HepG2 (cell line): ENCODE results near the gene RIPK1. TPM values are rescaled to one million over a fixed set of nuclear protein-coding genes. Genes with fewer than 3 reads are reported as not detected.

Experiments
- ARNT ChIP-seq: fragments of 450-650 bp; IDR thresholded peaks from 2 replicates; pipeline ENCODE4 v1.6.1; 2017
- ASH2L ChIP-seq: fragments of 300-600, 200-600 bp; sonication (generic); IDR thresholded peaks from 2 replicates; pipeline ENCODE4 v1.7.0; 2017; ENCODE audit warnings: low read depth, mild to moderate bottlenecking, moderate library complexity, mixed read lengths, low read length; ENCODE audit not compliant: insufficient read length
- BCL6 ChIP-seq: IDR thresholded peaks from 2 replicates; pipeline ENCODE4 v1.6.1; 2016; ENCODE audit warnings: missing genetic modification reagents, missing compliant biosample characterization
- CREB3 ChIP-seq: sonication (generic); formaldehyde crosslinking; IDR thresholded peaks from 2 replicates; pipeline ENCODE4 v1.5.0; 2020; ENCODE audit warnings: missing genetic modification reagents
- DMAP1 ChIP-seq: IDR thresholded peaks from 2 replicates; pipeline ENCODE4 v1.6.1; 2016
- HINFP ChIP-seq: sonication (generic); formaldehyde crosslinking; IDR thresholded peaks from 2 replicates; pipeline ENCODE4 v1.4.0; 2020; ENCODE audit warnings: low read depth, mild to moderate bottlenecking, missing genetic modification reagents
- KDM5B ChIP-seq: sonication (generic); formaldehyde crosslinking; IDR thresholded peaks from 2 replicates; pipeline ENCODE4 v1.4.0; 2020; ENCODE audit warnings: missing genetic modification reagents, mild to moderate bottlenecking, borderline replicate concordance
- SRSF9 ChIP-seq: fragments of 200-400 bp; formaldehyde crosslinking; IDR thresholded peaks from 2 replicates; pipeline ENCODE4 v1.6.1; 2018; ENCODE audit warnings: borderline replicate concordance, mild to moderate bottlenecking, low read depth, low read length; ENCODE audit not compliant: insufficient read depth, poor library complexity, severe bottlenecking
- TEAD2 ChIP-seq: sonication (generic); formaldehyde crosslinking; IDR thresholded peaks from 2 replicates; pipeline ENCODE4 v1.9.0; 2021; ENCODE audit warnings: missing genetic modification reagents
- ZBTB8A ChIP-seq: sonication (generic); formaldehyde crosslinking; IDR thresholded peaks from 2 replicates; pipeline ENCODE4 v1.4.0; 2020; ENCODE audit warnings: mild to moderate bottlenecking, low read depth, missing genetic modification reagents, borderline replicate concordance
- ZKSCAN8 ChIP-seq: IDR thresholded peaks from 2 replicates; pipeline ENCODE4 v1.6.1; 2016; ENCODE audit warnings: borderline replicate concordance, missing genetic modification reagents, missing compliant biosample characterization
- ZMYM3 ChIP-seq: sonication (generic); formaldehyde crosslinking; IDR thresholded peaks from 2 replicates; pipeline ENCODE4 v1.5.1; 2020; ENCODE audit warnings: mild to moderate bottlenecking, missing genetic modification reagents
- ZNF12 ChIP-seq: sonication (generic); formaldehyde crosslinking; IDR thresholded peaks from 2 replicates; pipeline ENCODE4 v1.5.0; 2020; ENCODE audit warnings: missing genetic modification reagents
- ZNF124 ChIP-seq: sonication (generic); formaldehyde crosslinking; IDR thresholded peaks from 2 replicates; pipeline ENCODE4 v1.4.0; 2020; ENCODE audit warnings: missing genetic modification reagents
- ZNF318 ChIP-seq: sonication (generic); formaldehyde crosslinking; IDR thresholded peaks from 2 replicates; pipeline ENCODE4 v1.4.0; 2020; ENCODE audit warnings: mild to moderate bottlenecking, missing genetic modification reagents
- ZSCAN20 ChIP-seq: sonication (generic); formaldehyde crosslinking; IDR thresholded peaks from 2 replicates; pipeline ENCODE4 v1.4.0; 2020; ENCODE audit warnings: missing genetic modification reagents, mild to moderate bottlenecking, borderline replicate concordance
- polyA plus RNA-seq, 8 experiments: library from polyadenylated mRNA; depleted of rRNA in 3 of 8; stranded (reverse) in 7 of 8; unstranded in 1 of 8; fragments of >200 nt; fragmentation: Illumina TruSeq in 4 of 8; extraction: Trizol in 4 of 8; gene quantifications; 2 replicates each; pipeline versions ENCODE4 v1.2.1 to v1.2.3, GENCODE V29; 2011 to 2016; ENCODE audit warnings: low read depth in 4 of 8, missing spikeins in 1 of 8, mixed read lengths in 1 of 8; ENCODE audit not compliant: insufficient read depth in 1 of 8
- total RNA-seq, 5 experiments: library from RNA; depleted of rRNA; stranded (reverse); fragments of >200 nt; fragmentation: Illumina TruSeq; extraction: Trizol; gene quantifications; 2 replicates each; pipeline ENCODE4 v1.2.3, GENCODE V29; 2016; ENCODE audit warnings: low read depth in 1 of 5
- TF ChIP-seq, protein P1 (sequence below): sonication (generic); formaldehyde crosslinking; IDR thresholded peaks from 2 replicates; pipeline ENCODE4 v1.8.0; 2022; ENCODE audit warnings: mild to moderate bottlenecking, missing genetic modification reagents; ENCODE audit not compliant: insufficient replicate concordance

The RIPK1 gene
- total and polyA plus RNA-seq, 2 of the 13 experiments (the other 11 are each of a cell fraction or from before 2014, with no cell fraction given) = 9.0 to 10.3 TPM

- TF ChIP-seq, protein P1, sequence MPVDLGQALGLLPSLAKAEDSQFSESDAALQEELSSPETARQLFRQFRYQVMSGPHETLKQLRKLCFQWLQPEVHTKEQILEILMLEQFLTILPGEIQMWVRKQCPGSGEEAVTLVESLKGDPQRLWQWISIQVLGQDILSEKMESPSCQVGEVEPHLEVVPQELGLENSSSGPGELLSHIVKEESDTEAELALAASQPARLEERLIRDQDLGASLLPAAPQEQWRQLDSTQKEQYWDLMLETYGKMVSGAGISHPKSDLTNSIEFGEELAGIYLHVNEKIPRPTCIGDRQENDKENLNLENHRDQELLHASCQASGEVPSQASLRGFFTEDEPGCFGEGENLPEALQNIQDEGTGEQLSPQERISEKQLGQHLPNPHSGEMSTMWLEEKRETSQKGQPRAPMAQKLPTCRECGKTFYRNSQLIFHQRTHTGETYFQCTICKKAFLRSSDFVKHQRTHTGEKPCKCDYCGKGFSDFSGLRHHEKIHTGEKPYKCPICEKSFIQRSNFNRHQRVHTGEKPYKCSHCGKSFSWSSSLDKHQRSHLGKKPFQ (CRISPR knock-in tag) = peak; percentile 86
- TF ChIP-seq KDM5B (peak; percentile 88; the same call in 1 of the 2 replicates), ZNF124 (CRISPR knock-in tag) (peak; percentile 94; the same call in 1 of the 2 replicates), ZNF318 (CRISPR knock-in tag) (no peak; the same call in 1 of the 2 replicates), TEAD2 (CRISPR knock-in tag) (no peak), ASH2L (peak; percentile 82), ZKSCAN8 (CRISPR knock-in tag) (peak; percentile 70; the same call in 1 of the 2 replicates), ARNT (no peak), ZMYM3 (CRISPR knock-in tag) (peak; percentile 74; the same call in 1 of the 2 replicates), ZBTB8A (CRISPR knock-in tag) (peak; percentile 91; the same call in 1 of the 2 replicates), ZSCAN20 (0 out of 2 replicates have a peak, but pooled peaks have one; percentile 82), SRSF9 (no peak), BCL6 (CRISPR knock-in tag) (peak; percentile 23), HINFP (no peak; the same call in 1 of the 2 replicates), ZNF12 (CRISPR knock-in tag) (no peak; the same call in 1 of the 2 replicates), CREB3 (CRISPR knock-in tag) (peak; percentile 16), DMAP1 (peak; percentile 92)
Observed at GRCh38 chr6:3118353-3119039, 50.2 kb downstream of the RIPK1 start, which contains the start of gene BPHL (continued).
